Upper lobe of right lung (tissue), 1 donor: ENCODE data around the gene IL21R. TPM values are rescaled to one million over a fixed set of nuclear protein-coding genes. Genes with fewer than 3 reads are reported as not detected.

Experiments
- ATAC-seq: fragments of 200-7000 bp; cut with Tn5 transposase; one replicate; pipeline ENCODE4 v1.9.1; 2020; ENCODE audit warnings: mild to moderate bottlenecking, moderate library complexity
- DNase-seq: peaks from one replicate; pipeline ENCODE4 v3.0.0-alpha.2; 2020
- H3K27ac ChIP-seq: fragments of 200-600 bp; one replicate; pipeline ENCODE4 v1.8.0; 2022
- H3K27me3 ChIP-seq: fragments of 200-600 bp; one replicate; pipeline ENCODE4 v1.8.0; 2022; ENCODE audit warnings: mild to moderate bottlenecking
- H3K36me3 ChIP-seq: fragments of 200-600 bp; one replicate; pipeline ENCODE4 v1.8.0; 2022
- H3K4me1 ChIP-seq: fragments of 200-600 bp; one replicate; pipeline ENCODE4 v1.8.0; 2022
- H3K4me3 ChIP-seq: fragments of 200-600 bp; one replicate; pipeline ENCODE4 v1.8.0; 2022; ENCODE audit warnings: mild to moderate bottlenecking
- H3K9me3 ChIP-seq: fragments of 200-600 bp; one replicate; pipeline ENCODE4 v1.8.0; 2022
- intact Hi-C: fragments of 100-400 bp; cut with DNase I; formaldehyde crosslinking; loops from one replicate; pipeline ENCODE4 v1.11.0; 2022
- total RNA-seq: library from RNA; stranded (reverse); fragmentation: NEBNext Ultra II Directional; extraction: Animal tissue kit (Norgen Biotek cat#: 25700); gene quantifications from one replicate; pipeline ENCODE4 v1.2.1, GENCODE V29; 2021
- TF ChIP-seq, protein P1 (sequence below): fragments of 200-600 bp; IDR thresholded peaks from one replicate; pipeline ENCODE4 v1.8.0; 2022; ENCODE audit warnings: antibody characterized with exemption
- donor health status: DM: no; HTN: yes; CAD: no; lungs with severe emphysema.

IL21R gene
- total RNA-seq, 1 donor from 2014 or later: 3.9 TPM

DNA sequence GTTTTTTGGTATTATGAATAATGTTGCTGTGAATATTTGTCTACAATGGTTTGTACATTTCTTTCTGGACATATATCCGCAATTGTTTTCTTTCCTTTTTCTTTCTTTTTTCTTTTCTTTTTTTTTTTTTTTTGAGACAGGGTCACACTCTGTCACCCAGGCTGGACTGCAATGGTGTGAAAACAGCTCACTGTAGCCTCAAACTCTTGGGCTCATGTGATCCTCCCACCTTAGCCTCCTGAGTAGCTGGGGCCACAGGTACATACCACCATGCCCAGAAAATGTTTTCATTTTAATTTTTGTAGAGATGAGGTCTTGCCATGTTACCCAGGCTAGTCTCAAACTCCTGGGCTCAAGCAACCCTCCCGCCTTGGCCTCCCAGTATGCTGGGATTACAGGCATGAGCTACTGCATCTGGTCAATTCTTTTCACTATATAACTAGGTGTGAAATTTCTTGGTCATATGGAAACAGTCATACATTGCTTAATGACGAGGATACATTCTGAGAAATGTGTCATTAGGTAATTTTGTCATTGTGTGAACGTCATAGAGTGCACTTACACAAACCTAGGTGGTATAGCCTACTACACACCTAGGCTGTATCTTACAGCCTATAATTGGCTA is 15.2 kb downstream of the IL21R start:
- no peak overlapping the region for H3K4me3 ChIP-seq
- H3K36me3 ChIP-seq: no peaks in the 10 kb centered on the region
- TF ChIP-seq, protein P1, sequence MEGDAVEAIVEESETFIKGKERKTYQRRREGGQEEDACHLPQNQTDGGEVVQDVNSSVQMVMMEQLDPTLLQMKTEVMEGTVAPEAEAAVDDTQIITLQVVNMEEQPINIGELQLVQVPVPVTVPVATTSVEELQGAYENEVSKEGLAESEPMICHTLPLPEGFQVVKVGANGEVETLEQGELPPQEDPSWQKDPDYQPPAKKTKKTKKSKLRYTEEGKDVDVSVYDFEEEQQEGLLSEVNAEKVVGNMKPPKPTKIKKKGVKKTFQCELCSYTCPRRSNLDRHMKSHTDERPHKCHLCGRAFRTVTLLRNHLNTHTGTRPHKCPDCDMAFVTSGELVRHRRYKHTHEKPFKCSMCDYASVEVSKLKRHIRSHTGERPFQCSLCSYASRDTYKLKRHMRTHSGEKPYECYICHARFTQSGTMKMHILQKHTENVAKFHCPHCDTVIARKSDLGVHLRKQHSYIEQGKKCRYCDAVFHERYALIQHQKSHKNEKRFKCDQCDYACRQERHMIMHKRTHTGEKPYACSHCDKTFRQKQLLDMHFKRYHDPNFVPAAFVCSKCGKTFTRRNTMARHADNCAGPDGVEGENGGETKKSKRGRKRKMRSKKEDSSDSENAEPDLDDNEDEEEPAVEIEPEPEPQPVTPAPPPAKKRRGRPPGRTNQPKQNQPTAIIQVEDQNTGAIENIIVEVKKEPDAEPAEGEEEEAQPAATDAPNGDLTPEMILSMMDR: no peak
- DNase-seq (peak; percentile 7), ATAC-seq (no peak)
- H3K9me3 ChIP-seq: peaks cover 5% of the 10 kb centered on the region
- peaks cover 4% of the 10 kb centered on the region for H3K4me1 ChIP-seq
- H3K27ac ChIP-seq: no peak overlapping the region
- H3K27me3 ChIP-seq: no peaks in the 10 kb centered on the region
- intact Hi-C loops: no loop called here

DNA sequence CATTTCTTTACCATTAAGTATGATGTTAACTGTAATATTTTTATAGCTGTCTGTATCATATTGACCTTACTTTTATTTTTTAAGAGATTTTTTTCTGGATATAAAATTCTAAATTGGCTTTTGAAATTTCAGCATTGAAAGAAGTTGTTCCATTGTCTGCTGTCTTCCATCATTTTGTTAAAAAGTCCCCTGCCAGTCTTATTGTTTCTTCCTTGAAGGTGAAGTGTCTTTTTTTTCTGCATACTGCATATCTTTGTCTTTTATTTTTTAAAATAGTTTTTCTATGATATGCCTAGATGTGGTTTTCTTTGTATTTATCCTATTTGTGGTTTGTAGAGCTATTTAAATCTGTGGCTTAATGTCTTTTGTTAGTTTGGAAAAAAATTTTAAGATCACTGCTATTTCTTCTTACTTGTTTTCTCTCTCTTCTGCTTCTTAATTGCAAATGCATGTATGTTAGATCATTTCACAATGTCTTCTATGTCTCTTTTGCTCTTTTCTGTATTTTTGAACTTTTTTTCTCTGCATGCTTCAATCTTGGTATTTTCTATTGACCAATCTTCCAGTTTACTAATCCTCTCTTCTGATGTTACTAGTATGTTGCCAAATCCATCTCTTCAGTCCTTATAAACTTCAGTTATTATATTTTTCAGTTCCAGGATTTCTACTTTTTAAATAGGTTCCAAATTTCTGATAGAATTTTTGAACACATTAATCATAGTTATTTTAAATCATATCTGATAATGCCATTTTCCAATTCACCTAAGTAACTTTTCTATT is 20.2 kb downstream of the IL21R start:
- Histone ChIP-seq H3K27ac (no peak overlapping the region), H3K9me3 (peaks cover 17% of the 10 kb centered on the region), H3K36me3 (no peaks in the 10 kb centered on the region), H3K4me3 (no peak overlapping the region), H3K27me3 (no peaks in the 10 kb centered on the region), H3K4me1 (no peaks in the 10 kb centered on the region)
- TF ChIP-seq, protein P1: no peak
- no peak for ATAC-seq
- intact Hi-C loops: no loop called here
- DNase-seq: no peak

DNA sequence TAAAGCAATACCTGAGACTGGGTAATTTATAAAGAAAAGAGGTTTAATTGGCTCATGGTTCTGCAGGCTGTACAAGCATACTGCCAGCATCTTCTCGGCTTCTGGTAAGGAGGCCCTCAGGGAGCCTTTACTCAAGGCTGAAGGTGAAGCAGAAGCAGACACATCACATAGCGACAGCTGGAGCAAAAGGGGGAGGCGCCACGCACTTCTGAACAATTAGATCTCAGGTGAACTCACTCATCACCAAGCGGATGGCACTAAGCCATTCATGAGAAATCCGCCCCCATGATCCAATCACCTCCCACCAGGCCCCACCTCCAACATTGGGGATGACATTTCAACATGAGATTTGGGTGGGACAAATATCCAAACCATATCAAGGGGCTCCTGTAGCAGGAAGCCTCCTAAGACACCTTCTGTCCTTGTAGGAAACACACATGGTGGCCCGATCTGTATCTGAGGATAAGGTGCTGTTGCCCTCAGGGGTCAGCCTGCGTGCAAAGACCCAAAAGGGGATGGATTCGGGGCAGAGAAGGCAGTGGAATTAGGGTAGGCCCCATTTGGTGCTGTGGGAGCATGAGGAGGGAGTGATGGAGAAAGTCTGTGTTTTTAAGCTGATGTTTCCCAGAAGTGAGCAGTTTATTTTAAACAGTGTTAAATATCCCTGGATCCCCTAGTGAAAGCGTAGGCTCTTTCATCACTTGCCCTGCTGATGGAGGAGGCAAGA is 23.0 kb downstream of the IL21R start:
- no peaks in the 10 kb centered on the region for H3K4me1 ChIP-seq
- DNase-seq (peak; percentile 9), ATAC-seq (no peak)
- H3K9me3 ChIP-seq: peaks cover 17% of the 10 kb centered on the region
- TF ChIP-seq, protein P1: no peak
- no peaks in the 10 kb centered on the region for H3K36me3 ChIP-seq
- no peak overlapping the region for H3K27ac ChIP-seq
- intact Hi-C loops: no loop called here
- no peaks in the 10 kb centered on the region for H3K27me3 ChIP-seq
- H3K4me3 ChIP-seq: no peak overlapping the region

DNA sequence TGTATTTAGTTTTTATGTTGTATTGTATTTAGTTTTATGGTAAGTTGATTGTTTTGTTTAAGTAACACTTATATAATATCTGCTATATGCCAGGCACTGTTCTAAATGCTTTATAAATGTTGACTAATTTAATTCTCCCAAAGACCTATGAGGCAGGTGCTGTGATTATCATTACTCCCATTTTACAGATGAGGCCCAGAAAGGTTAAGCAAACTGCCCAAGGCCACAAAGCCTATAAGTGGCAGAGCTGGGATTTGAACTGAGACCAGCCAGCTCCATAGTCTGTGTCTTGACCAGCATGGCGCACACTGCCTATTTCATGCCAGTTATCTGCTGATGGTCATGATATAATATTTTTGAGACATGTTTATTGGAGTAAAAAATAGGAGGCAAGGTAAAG is 24.0 kb downstream of the IL21R start:
- Histone ChIP-seq H3K27me3 (no peaks in the 10 kb centered on the region), H3K4me1 (no peaks in the 10 kb centered on the region), H3K36me3 (no peaks in the 10 kb centered on the region), H3K4me3 (no peak overlapping the region), H3K9me3 (peaks cover 17% of the 10 kb centered on the region), H3K27ac (no peak overlapping the region)
- intact Hi-C loops: no loop called here
- no peak for ATAC-seq
- no peak for DNase-seq
- TF ChIP-seq, protein P1: no peak

DNA sequence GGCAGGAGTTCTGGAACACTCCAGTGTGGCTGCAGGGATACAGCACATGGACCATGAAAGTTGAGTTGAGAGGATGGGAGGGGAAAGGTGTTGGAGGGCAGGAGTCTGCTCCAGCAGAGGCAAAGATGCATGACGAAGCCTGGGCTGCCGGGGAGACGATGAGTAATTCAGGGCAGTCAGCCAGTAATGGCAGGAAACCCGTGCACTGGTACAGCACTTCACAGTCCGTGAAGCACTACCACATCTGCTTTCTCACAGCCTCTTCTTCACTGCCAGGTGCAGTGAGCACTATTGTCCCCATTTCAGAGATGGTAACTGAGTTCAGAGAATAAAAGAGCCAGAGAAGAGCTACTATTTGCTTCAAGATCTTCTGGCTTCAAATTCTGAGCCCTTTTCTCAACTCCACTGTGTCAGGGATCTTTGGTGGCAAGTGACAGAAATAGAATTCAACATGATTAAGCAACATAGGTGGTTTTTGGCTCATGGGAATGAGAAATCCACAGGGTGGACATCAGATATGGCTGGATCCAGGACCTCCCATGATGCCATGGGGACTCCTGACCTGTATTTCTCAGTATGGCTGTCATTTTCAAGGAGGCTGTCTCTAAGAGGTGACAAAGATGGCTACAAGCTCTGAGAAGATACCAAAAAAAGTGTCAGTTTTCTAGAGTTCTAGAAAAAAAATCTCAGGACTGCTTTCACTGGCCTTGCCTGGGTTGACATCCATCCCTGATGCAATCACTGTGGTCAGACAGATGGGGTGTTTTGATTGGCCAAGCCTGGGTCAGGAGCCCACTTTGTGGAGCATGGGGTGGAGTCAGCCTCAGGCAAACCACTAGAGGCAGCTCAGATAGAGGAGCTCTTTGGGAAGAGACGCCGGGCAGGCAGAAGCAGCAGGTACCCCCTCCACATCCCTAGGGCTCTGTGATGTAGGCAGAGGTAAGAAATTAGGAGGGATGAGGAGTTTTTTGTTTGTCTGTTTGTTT is 24.7 kb downstream of the IL21R start:
- peak; percentile 70 for ATAC-seq
- Histone ChIP-seq H3K9me3 (peaks cover 17% of the 10 kb centered on the region), H3K36me3 (no peaks in the 10 kb centered on the region), H3K27ac (no peak overlapping the region), H3K4me1 (no peaks in the 10 kb centered on the region), H3K27me3 (no peaks in the 10 kb centered on the region), H3K4me3 (no peak overlapping the region)
- DNase-seq: peak; percentile 57
- TF ChIP-seq, protein P1: no peak
- intact Hi-C loops: no loop called here
